H1 (cell line): ENCODE results near the gene WEE1. TPM values are rescaled to one million over a fixed set of nuclear protein-coding genes. Genes with fewer than 3 reads are reported as not detected.

ENCODE experiments used
- SIN3A ChIP-seq, 2 experiments: IDR thresholded peaks in 1 of 2; conservative IDR thresholded peaks in 1 of 2; 2 replicates each; pipeline ENCODE4 v1.6.1; 2011 to 2012; ENCODE audit warnings: low read length in 2 of 2, improper control_type of control experiment in 1 of 2, low read depth in 1 of 2, mild to moderate bottlenecking in 1 of 2
- polyA plus RNA-seq, 7 experiments: library from polyadenylated mRNA; depleted of rRNA in 3 of 7; stranded (reverse) in 5 of 7; unstranded in 2 of 7; fragments of >200 nt in 5 of 7; fragments of 200-250 nt in 2 of 7; gene quantifications; 1 replicate in 5 of 7; 2 replicates in 1 of 7; 4 replicates in 1 of 7; pipeline versions ENCODE4 v1.2.1 to v1.2.3, GENCODE V29; 2011 to 2013; ENCODE audit warnings: missing spikeins in 2 of 7, mixed read lengths in 2 of 7
- total RNA-seq: library from RNA; stranded (reverse); fragmentation: NEBNext Ultra II Directional; extraction: Animal tissue kit (Norgen Biotek cat#: 25700); gene quantifications from 2 replicates; pipeline ENCODE4 v1.2.1, GENCODE V29; 2021

The WEE1 gene
- total and polyA plus RNA-seq, 2 of the 8 experiments (the other 6 are each of a cell fraction or from before 2014, with no cell fraction given), result 40.8 to 120 TPM

DNA sequence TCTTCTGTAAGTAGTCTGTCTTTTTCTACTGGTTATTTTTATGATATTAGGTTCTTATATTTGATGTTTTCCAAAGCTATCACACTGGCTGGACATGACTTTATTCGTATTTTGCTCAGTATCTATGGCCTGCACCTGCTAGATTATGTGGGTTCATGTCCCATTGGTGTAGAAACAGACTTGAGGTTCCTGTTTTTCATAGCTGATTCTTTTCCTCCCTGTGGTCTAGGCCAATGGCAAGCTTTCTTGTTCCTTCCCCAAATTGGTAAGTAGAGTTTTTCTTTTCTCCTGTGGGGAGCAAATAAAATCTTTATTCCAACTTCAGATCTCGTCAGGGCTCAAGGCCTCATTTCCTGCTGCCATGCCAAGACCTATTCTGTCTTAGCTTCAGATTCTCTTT is 60.2 kb downstream of the WEE1 start (continued):
- no peak for TF ChIP-seq SIN3A (conservative IDR thresholded peaks at IDR 0.05 in 1 of 2, IDR thresholded peaks at IDR 0.05 in 1 of 2; ENCODE audit: low read depth in 1 of 2, low read length in 2 of 2)
